ENCODE measurements around the gene EFCAB5. TPM values are rescaled to one million over a fixed set of nuclear protein-coding genes. Genes with fewer than 3 reads are reported as not detected.
"Not testable (repeated sequence)": the region's sequence is repeated elsewhere in the genome, so short reads cannot be mapped to it uniquely, and the experiment has no call there.

EFCAB5 gene
- total and polyA plus RNA-seq, 12 donors = 0.06 to 0.52 (median 0.15) TPM; not detected in 8

GRCh38 chr17:30074730-30075129, 133.3 kb downstream of the EFCAB5 start:
- intact Hi-C loops (cut with DNase I) = no loop called here
- Histone ChIP-seq H3K4me1 (no peaks in the 10 kb centered on the region), H3K9me3 (peaks cover 0 to 7% (median 0%) of the 10 kb centered on the region in 11 donors), H3K27ac (no peak overlapping the region), H3K36me3 (no peaks in the 10 kb centered on the region), H3K27me3 (peaks cover 0 to 4% (median 0%) of the 10 kb centered on the region in 7 donors), H3K4me3 (no peak overlapping the region)
- ATAC-seq = no peak
- no peak for TF ChIP-seq CTCF (IDR thresholded peaks at IDR 0.05)
- 92 to 93% methylated on average over 2 of the region's 2 CpGs for WGBS, 2 donors
- DNase-seq = no peak

- no peak for ATAC-seq
- WGBS, 2 donors = 91 to 92% methylated on average over 5 of the region's 5 CpGs
- H3K4me1 ChIP-seq = no peaks in the 10 kb centered on the region
- no peaks in the 10 kb centered on the region for H3K36me3 ChIP-seq
- no peak overlapping the region for H3K4me3 ChIP-seq
- peaks cover 0 to 33% (median 10%) of the 10 kb centered on the region in 7 donors for H3K27me3 ChIP-seq
- H3K9me3 ChIP-seq = no peaks in the 10 kb centered on the region
- no peak overlapping the region for H3K27ac ChIP-seq
- intact Hi-C loops (cut with DNase I) = loop anchor here in 1 of 10 donors (10.0 kb wide), 1 partner anchor 128 kb away; no protein-coding TSS in a partner anchor
- no peak for TF ChIP-seq CTCF (IDR thresholded peaks at IDR 0.05)
- no peak for DNase-seq
Observed at GRCh38 chr17:30082773-30083172, 141.3 kb downstream of the EFCAB5 start.

- no peaks in the 10 kb centered on the region for H3K9me3 ChIP-seq
Observed at GRCh38 chr17:30084788-30085187, 143.4 kb downstream of the EFCAB5 start.

GRCh38 chr17:30086896-30087295, 145.5 kb downstream of the EFCAB5 start:
- DNase-seq = no peak
- no peak overlapping the region for H3K27ac ChIP-seq
- peaks cover 0 to 4% (median 0%) of the 10 kb centered on the region in 9 donors for H3K4me1 ChIP-seq
- no peaks in the 10 kb centered on the region for H3K36me3 ChIP-seq
- intact Hi-C loops (cut with DNase I) = loop anchor here in 1 of 10 donors (10.0 kb wide), 1 partner anchor 132 kb away; no protein-coding TSS in a partner anchor
- no peaks in the 10 kb centered on the region for H3K9me3 ChIP-seq
- H3K4me3 ChIP-seq = no peak overlapping the region
- ATAC-seq = no peak
- no peak for TF ChIP-seq CTCF (IDR thresholded peaks at IDR 0.05)
- WGBS, 2 donors = 91 to 93% methylated on average over 2 of the region's 2 CpGs
- peaks cover 0 to 56% (median 11%) of the 10 kb centered on the region in 7 donors for H3K27me3 ChIP-seq

More at GRCh38 chr17:30084788-30085187, 143.4 kb downstream of the EFCAB5 start:
- no peak for DNase-seq
- H3K27ac ChIP-seq = no peak overlapping the region
- no peak overlapping the region for H3K4me3 ChIP-seq
- no peak for TF ChIP-seq CTCF (IDR thresholded peaks at IDR 0.05)
- WGBS, 2 donors = 34% methylated on average over 6 of the region's 6 CpGs
- no peaks in the 10 kb centered on the region for H3K4me1 ChIP-seq
- no peak for ATAC-seq
- intact Hi-C loops (cut with DNase I) = loop anchor here in 1 of 10 donors (10.0 kb wide), 1 partner anchor 130 kb away; no protein-coding TSS in a partner anchor
- no peaks in the 10 kb centered on the region for H3K36me3 ChIP-seq
- peaks cover 0 to 53% (median 10%) of the 10 kb centered on the region in 7 donors for H3K27me3 ChIP-seq

- ATAC-seq, H3K9me3 ChIP-seq, H3K27ac ChIP-seq, H3K4me3 ChIP-seq, H3K4me1 ChIP-seq, H3K36me3 ChIP-seq, DNase-seq: not testable (repeated sequence)
- intact Hi-C loops (cut with DNase I) = loop anchor here in 1 of 10 donors (10.0 kb wide), 1 partner anchor 133 kb away; no protein-coding TSS in a partner anchor
- WGBS, 2 donors = 90 to 91% methylated on average over 3 of the region's 3 CpGs
- peaks cover 0 to 56% (median 14%) of the 10 kb centered on the region in 7 donors for H3K27me3 ChIP-seq
Observed at GRCh38 chr17:30087431-30087830, 146.0 kb downstream of the EFCAB5 start.
